ENCODE data around the gene ZBED2. TPM values are rescaled to one million over a fixed set of nuclear protein-coding genes. Genes with fewer than 3 reads are reported as not detected.
A peak's percentile ranks its signal among the peaks of the same experiment; 100 is the strongest.

The ZBED2 gene
- polyA plus RNA-seq, 1 of the 3 experiments (the other 2 are of a cell fraction) = 0.76 TPM

GRCh38 chr3:111621535-111621934 lies 26.4 kb upstream of the ZBED2 start:
- 89% methylated on average over 5 of the region's 5 CpGs for WGBS (ENCODE audit: low lambda C conversion rate)
- no peaks in the 10 kb centered on the region for H3F3A ChIP-seq (replicated peaks; ENCODE audit: insufficient read depth)
- no peaks in the 10 kb centered on the region for H3K9me2 ChIP-seq
- no peak overlapping the region for H3K4me2 ChIP-seq
- no peak overlapping the region for H2AFZ ChIP-seq (ENCODE audit: low read depth)
- ChIA-PET POLR2A (no interaction called here), CTCF (interaction anchor here (1.2 to 1.6 kb wide), 2 partner anchors 9 to 11 kb away, joined by 3 to 4 read pairs; no protein-coding TSS in a partner anchor)
- H3K9me3 ChIP-seq = no peaks in the 10 kb centered on the region
- DNase-seq = peak; percentile 32
- H3K4me3 ChIP-seq (ENCODE audit: low read depth in 2 of 2, low read length in 1 of 2) = no peak overlapping the region; a peak in 1 of 4 replicates
- TF ChIP-seq RFX5 (IDR thresholded peaks at IDR 0.05; ENCODE audit: low read length) (no peak), CTCF (IDR thresholded peaks at IDR 0.05) (peak; percentile 55), NRF1 (IDR thresholded peaks at IDR 0.05; ENCODE audit: low read depth, low read length) (no peak)
- H3K79me2 ChIP-seq (ENCODE audit: insufficient read depth) = no peaks in the 10 kb centered on the region
- no peak overlapping the region for H3K9ac ChIP-seq
- no peaks in the 10 kb centered on the region for H3K36me3 ChIP-seq (replicated peaks in 1 of 2; ENCODE audit: control insufficient read depth in 1 of 2, insufficient read depth in 2 of 2, low read length in 1 of 2)
- no peaks in the 10 kb centered on the region for H3K27me3 ChIP-seq (ENCODE audit: insufficient read depth)
- no peaks in the 10 kb centered on the region for H4K20me1 ChIP-seq (ENCODE audit: insufficient read depth)
- no peak overlapping the region for H3K27ac ChIP-seq (ENCODE audit: low read depth in 2 of 2, low read length in 1 of 2)
- H3K4me1 ChIP-seq (ENCODE audit: control insufficient read depth in 1 of 2, insufficient read depth in 2 of 2, low read depth in 1 of 2, low read length in 1 of 2) = no peaks in the 10 kb centered on the region

GRCh38 chr3:111619833-111620232 lies 24.7 kb upstream of the ZBED2 start:
- ChIA-PET POLR2A (no interaction called here), CTCF (interaction anchor here (0.7 kb wide), 1 partner anchor 38 kb away, joined by 3 read pairs; no protein-coding TSS in a partner anchor)
- no peak overlapping the region for H3K9ac ChIP-seq
- no peak overlapping the region for H3K27ac ChIP-seq (ENCODE audit: low read depth in 2 of 2, low read length in 1 of 2)
- no peak for DNase-seq
- 73% methylated on average over 3 of the region's 3 CpGs for WGBS (ENCODE audit: low lambda C conversion rate)
- H3K9me2 ChIP-seq = no peaks in the 10 kb centered on the region
- no peaks in the 10 kb centered on the region for H4K20me1 ChIP-seq (ENCODE audit: insufficient read depth)
- H3K4me1 ChIP-seq (ENCODE audit: control insufficient read depth in 1 of 2, insufficient read depth in 2 of 2, low read depth in 1 of 2, low read length in 1 of 2) = no peaks in the 10 kb centered on the region
- no peaks in the 10 kb centered on the region for H3K79me2 ChIP-seq (ENCODE audit: insufficient read depth)
- H3K4me3 ChIP-seq (ENCODE audit: low read depth in 2 of 2, low read length in 1 of 2) = no peak overlapping the region
- TF ChIP-seq SMC3 (IDR thresholded peaks at IDR 0.05; ENCODE audit: low read depth, low read length) (no peak), USF2 (IDR thresholded peaks at IDR 0.05; ENCODE audit: borderline replicate concordance, low read depth, low read length) (no peak), GABPA (IDR thresholded peaks at IDR 0.05; ENCODE audit: low read depth) (no peak), CTCF (IDR thresholded peaks at IDR 0.05) (no peak)
- no peak overlapping the region for H2AFZ ChIP-seq (ENCODE audit: low read depth)
- no peak overlapping the region for H3K4me2 ChIP-seq
- no peaks in the 10 kb centered on the region for H3F3A ChIP-seq (replicated peaks; ENCODE audit: insufficient read depth)
- H3K36me3 ChIP-seq (replicated peaks in 1 of 2; ENCODE audit: control insufficient read depth in 1 of 2, insufficient read depth in 2 of 2, low read length in 1 of 2) = no peaks in the 10 kb centered on the region
- H3K9me3 ChIP-seq = no peaks in the 10 kb centered on the region
- no peaks in the 10 kb centered on the region for H3K27me3 ChIP-seq (ENCODE audit: insufficient read depth)

Data from SK-N-SH (cell line).